GM12891 (cell line): ENCODE data around the gene NPSR1.

Experiments used
- POLR2A ChIP-seq: IDR thresholded peaks from 2 replicates; pipeline ENCODE4 v1.6.1; 2011; ENCODE audit warnings: low read depth, low read length, control low read depth
- POLR2AphosphoS5 ChIP-seq: IDR thresholded peaks from 2 replicates; pipeline ENCODE4 v1.6.1; 2011; ENCODE audit warnings: low read depth, low read length, control low read depth
- POU2F2 ChIP-seq: IDR thresholded peaks from 2 replicates; pipeline ENCODE4 v1.6.1; 2011; ENCODE audit warnings: low read depth, mild to moderate bottlenecking, control low read depth, low read length, moderate library complexity
- SPI1 ChIP-seq: IDR thresholded peaks from 2 replicates; pipeline ENCODE4 v1.6.1; 2011; ENCODE audit warnings: low read depth, low read length, control low read depth
- TAF1 ChIP-seq: IDR thresholded peaks from 2 replicates; pipeline ENCODE4 v1.6.1; 2011; ENCODE audit warnings: low read depth, low read length, control low read depth

- TF ChIP-seq TAF1 = no peak
- TF ChIP-seq POLR2AphosphoS5 = no peak
- TF ChIP-seq POLR2A = no peak
- TF ChIP-seq POU2F2 = no peak
- no peak for TF ChIP-seq SPI1
Observed at GRCh38 chr7:34832020-34832419, 174.0 kb downstream of the NPSR1 start.
